Suprapubic skin (tissue), 4 donors: ENCODE results near the gene NPAS3.

Source experiments
- EP300 ChIP-seq: sonication (generic); formaldehyde crosslinking; IDR thresholded peaks from one replicate; pipeline ENCODE4 v1.6.1; 2017; ENCODE audit warnings: antibody characterized with exemption
- POLR2A ChIP-seq, 2 donors: fragments of 450-650 bp; IDR thresholded peaks; one replicate each; pipeline ENCODE4 v1.6.1; 2017; ENCODE audit warnings: antibody characterized with exemption in 2 of 2, mild to moderate bottlenecking in 2 of 2, moderate library complexity in 2 of 2
- POLR2AphosphoS5 ChIP-seq, 3 donors: sonication (generic); formaldehyde crosslinking; IDR thresholded peaks; one replicate each; pipeline ENCODE4 v1.6.1; 2017; ENCODE audit warnings: antibody characterized with exemption in 3 of 3
- TF ChIP-seq, protein P1 (sequence below), 2 donors: fragments of 200-600 bp in 1 of 2; fragments of 450-650 bp in 1 of 2; sonication (generic) in 1 of 2; IDR thresholded peaks; one replicate each; pipeline ENCODE4 v1.5.1; 2016 to 2019; ENCODE audit warnings: antibody characterized with exemption in 2 of 2, mild to moderate bottlenecking in 1 of 2, moderate library complexity in 1 of 2

DNA sequence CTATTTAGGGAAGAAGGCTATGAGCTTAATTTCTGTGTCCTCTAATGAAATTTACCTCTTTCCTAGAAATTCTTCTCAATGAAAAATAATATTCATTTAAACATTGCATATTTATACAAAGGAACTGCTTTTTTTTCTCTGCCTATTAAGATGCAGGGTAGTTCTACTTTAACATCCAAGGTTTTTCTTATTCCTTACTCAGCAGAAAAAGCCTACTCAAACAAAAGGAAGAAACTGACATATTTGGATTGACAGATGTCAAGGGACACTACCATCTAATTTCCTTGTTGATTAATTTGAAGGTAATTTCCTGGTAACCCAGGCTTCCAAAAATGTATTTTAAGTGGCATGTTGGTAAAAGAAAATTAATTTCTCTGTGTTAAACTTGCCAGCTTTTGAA lies 819.9 kb downstream of the NPAS3 start:
- TF ChIP-seq, protein P1, sequence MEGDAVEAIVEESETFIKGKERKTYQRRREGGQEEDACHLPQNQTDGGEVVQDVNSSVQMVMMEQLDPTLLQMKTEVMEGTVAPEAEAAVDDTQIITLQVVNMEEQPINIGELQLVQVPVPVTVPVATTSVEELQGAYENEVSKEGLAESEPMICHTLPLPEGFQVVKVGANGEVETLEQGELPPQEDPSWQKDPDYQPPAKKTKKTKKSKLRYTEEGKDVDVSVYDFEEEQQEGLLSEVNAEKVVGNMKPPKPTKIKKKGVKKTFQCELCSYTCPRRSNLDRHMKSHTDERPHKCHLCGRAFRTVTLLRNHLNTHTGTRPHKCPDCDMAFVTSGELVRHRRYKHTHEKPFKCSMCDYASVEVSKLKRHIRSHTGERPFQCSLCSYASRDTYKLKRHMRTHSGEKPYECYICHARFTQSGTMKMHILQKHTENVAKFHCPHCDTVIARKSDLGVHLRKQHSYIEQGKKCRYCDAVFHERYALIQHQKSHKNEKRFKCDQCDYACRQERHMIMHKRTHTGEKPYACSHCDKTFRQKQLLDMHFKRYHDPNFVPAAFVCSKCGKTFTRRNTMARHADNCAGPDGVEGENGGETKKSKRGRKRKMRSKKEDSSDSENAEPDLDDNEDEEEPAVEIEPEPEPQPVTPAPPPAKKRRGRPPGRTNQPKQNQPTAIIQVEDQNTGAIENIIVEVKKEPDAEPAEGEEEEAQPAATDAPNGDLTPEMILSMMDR (IDR thresholded peaks at IDR 0.05): no peak
- TF ChIP-seq POLR2AphosphoS5 (IDR thresholded peaks at IDR 0.05): no peak
- no peak for TF ChIP-seq EP300
- no peak for TF ChIP-seq POLR2A (IDR thresholded peaks at IDR 0.05)
